ENCODE measurements around the gene DLX5. TPM values are rescaled to one million over a fixed set of nuclear protein-coding genes. Genes with fewer than 3 reads are reported as not detected.

Gene DLX5
- polyA plus RNA-seq, 1 donor from 2014 or later = 44.6 TPM

- peak overlapping the region; percentile 87 for H3K4me3 ChIP-seq (ENCODE audit: low read length)
- TF ChIP-seq RAD21 (conservative IDR thresholded peaks at IDR 0.05) (no peak), POLR2AphosphoS5 (IDR thresholded peaks at IDR 0.05) (peak; percentile 63)
- peaks cover 97% of the 10 kb centered on the region for H3K79me2 ChIP-seq (replicated peaks; ENCODE audit: insufficient read depth, low read length)
- no peaks in the 10 kb centered on the region for H4K20me1 ChIP-seq (ENCODE audit: insufficient read depth)
- peak overlapping the region; percentile 81 for H3K4me2 ChIP-seq (ENCODE audit: low read length)
- H3K27me3 ChIP-seq (ENCODE audit: insufficient read depth, low read depth, low read length) = peaks cover 10% of the 10 kb centered on the region
- H3F3A ChIP-seq (ENCODE audit: insufficient read depth, low read length, poor library complexity, severe bottlenecking) = peaks cover 5% of the 10 kb centered on the region
- peak overlapping the region; percentile 100 for H3K27ac ChIP-seq (ENCODE audit: low read length)
- peak overlapping the region; percentile 99 for H3K9ac ChIP-seq (ENCODE audit: low read length)
- H3K9me3 ChIP-seq (ENCODE audit: low read length) = no peaks in the 10 kb centered on the region
- H2AFZ ChIP-seq (ENCODE audit: low read depth, low read length) = no peak overlapping the region
- peaks cover 18% of the 10 kb centered on the region for H3K36me3 ChIP-seq (ENCODE audit: insufficient read depth, low read length)
- no peaks in the 10 kb centered on the region for H3K9me2 ChIP-seq (ENCODE audit: insufficient read depth, low read length)
Observed at GRCh38 chr7:97019710-97020225, 4.9 kb downstream of the DLX5 start.

GRCh38 chr7:97018791-97019531 lies 5.7 kb downstream of the DLX5 start:
- Histone ChIP-seq H3K9me3 (ENCODE audit: low read length) (no peaks in the 10 kb centered on the region), H4K20me1 (ENCODE audit: insufficient read depth) (no peaks in the 10 kb centered on the region), H3K36me3 (ENCODE audit: insufficient read depth, low read length) (peaks cover 18% of the 10 kb centered on the region), H3K9me2 (ENCODE audit: insufficient read depth, low read length) (no peaks in the 10 kb centered on the region), H3K9ac (ENCODE audit: low read length) (peak overlapping the region; percentile 99), H3K4me2 (ENCODE audit: low read length) (peak overlapping the region; percentile 81), H3K4me3 (ENCODE audit: low read length) (peak overlapping the region; percentile 87), H3K79me2 (replicated peaks; ENCODE audit: insufficient read depth, low read length) (peaks cover 98% of the 10 kb centered on the region), H3K27ac (ENCODE audit: low read length) (peak overlapping the region; percentile 100), H3K27me3 (ENCODE audit: insufficient read depth, low read depth, low read length) (peaks cover 10% of the 10 kb centered on the region), H2AFZ (ENCODE audit: low read depth, low read length) (no peak overlapping the region), H3F3A (ENCODE audit: insufficient read depth, low read length, poor library complexity, severe bottlenecking) (peaks cover 5% of the 10 kb centered on the region)
- TF ChIP-seq MXI1 (conservative IDR thresholded peaks at IDR 0.05; ENCODE audit: poor library complexity, severe bottlenecking) (no peak), TAF1 (IDR thresholded peaks at IDR 0.05; ENCODE audit: low read depth) (no peak), REST (IDR thresholded peaks at IDR 0.05; ENCODE audit: borderline replicate concordance) (peak; percentile 89), POLR2AphosphoS5 (IDR thresholded peaks at IDR 0.05) (peak; percentile 44), SMC3 (conservative IDR thresholded peaks at IDR 0.05; ENCODE audit: poor library complexity) (no peak), EP300 (conservative IDR thresholded peaks at IDR 0.05; ENCODE audit: poor library complexity, severe bottlenecking) (peak; percentile 6)

GRCh38 chr7:97018126-97018601 lies 6.5 kb downstream of the DLX5 start:
- Histone ChIP-seq H3K27me3 (ENCODE audit: insufficient read depth, low read depth, low read length) (peaks cover 10% of the 10 kb centered on the region), H2AFZ (ENCODE audit: low read depth, low read length) (no peak overlapping the region), H3K27ac (ENCODE audit: low read length) (peak overlapping the region; percentile 100), H3F3A (ENCODE audit: insufficient read depth, low read length, poor library complexity, severe bottlenecking) (peaks cover 5% of the 10 kb centered on the region), H3K9me3 (ENCODE audit: low read length) (no peaks in the 10 kb centered on the region), H3K79me2 (replicated peaks; ENCODE audit: insufficient read depth, low read length) (peaks cover 98% of the 10 kb centered on the region), H3K36me3 (ENCODE audit: insufficient read depth, low read length) (peaks cover 18% of the 10 kb centered on the region), H3K9ac (ENCODE audit: low read length) (peak overlapping the region; percentile 99), H3K4me3 (ENCODE audit: low read length) (peak overlapping the region; percentile 87), H4K20me1 (ENCODE audit: insufficient read depth) (no peaks in the 10 kb centered on the region), H3K4me2 (ENCODE audit: low read length) (peak overlapping the region; percentile 85), H3K9me2 (ENCODE audit: insufficient read depth, low read length) (no peaks in the 10 kb centered on the region)
- TF ChIP-seq CTCF (IDR thresholded peaks at IDR 0.05; ENCODE audit: poor library complexity, severe bottlenecking) (no peak), REST (IDR thresholded peaks at IDR 0.05; ENCODE audit: borderline replicate concordance) (peak; percentile 59), POLR2AphosphoS5 (IDR thresholded peaks at IDR 0.05) (peak; percentile 42)
